ENCODE results near the gene NES. TPM values are rescaled to one million over a fixed set of nuclear protein-coding genes. Genes with fewer than 3 reads are reported as not detected.

NES gene
- total RNA-seq, 1 donor from 2014 or later: 32.9 TPM

DNA sequence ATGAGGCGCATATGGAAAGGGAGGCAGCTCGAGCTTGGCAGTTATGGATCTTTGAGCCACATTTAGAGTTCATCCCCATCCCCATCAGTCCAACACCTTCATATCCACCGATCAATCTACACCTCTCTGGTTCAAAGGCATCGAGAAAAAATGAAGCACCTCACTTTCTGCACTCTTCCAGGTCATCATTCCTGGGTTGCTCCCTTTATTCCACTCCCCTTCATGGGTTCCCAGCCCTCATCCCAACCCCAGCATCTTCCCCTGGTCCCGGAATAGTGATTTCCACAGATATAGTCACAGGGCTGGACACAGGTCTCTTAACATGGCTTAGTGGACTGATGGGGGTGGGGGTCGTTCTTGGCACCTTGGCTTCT, 57.6 kb downstream of the NES start:
- DNase-seq (ENCODE audit: low read depth in 2 of 2): no peak

DNA sequence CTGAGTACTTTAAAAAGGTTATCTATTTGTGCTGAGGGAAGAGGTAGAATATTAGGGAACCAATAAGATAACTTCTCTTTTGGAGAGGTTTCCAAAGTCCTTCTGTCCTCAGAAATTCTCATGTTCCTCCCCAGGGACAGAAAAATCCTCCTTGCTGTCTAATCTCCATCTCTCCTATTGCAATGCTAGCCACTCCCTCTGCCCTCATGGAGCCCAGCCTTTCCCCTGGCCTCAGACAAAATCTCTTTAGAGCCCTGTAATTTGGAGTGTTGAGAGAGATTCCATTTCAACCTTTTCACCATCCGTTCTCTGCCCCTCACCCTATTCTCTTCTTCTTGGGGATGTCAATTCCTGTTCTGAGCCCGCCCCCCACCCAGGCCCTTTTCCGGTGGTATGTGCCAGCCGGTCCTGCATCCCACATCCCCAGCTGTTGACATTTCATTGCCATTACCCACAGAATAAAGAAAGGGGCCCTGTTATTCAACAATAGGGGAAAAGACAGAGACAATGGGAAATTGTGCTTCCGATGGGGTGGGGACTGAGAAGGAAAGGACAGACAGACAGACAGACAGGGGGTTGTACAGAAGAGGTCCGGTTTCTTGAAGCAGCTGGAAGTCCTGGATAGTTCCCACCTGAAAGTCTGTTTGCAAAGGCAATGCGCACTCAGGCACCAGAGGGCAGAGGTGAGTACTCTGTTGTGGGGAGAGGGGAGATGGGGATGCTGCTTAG, 58.2 kb downstream of the NES start, which contains the start of gene HAPLN2:
Gene HAPLN2, plus strand, starts transcription at position 563 of the 729 bp plus-strand sequence. CDS start 4,076 bp downstream, outside the sequence.
- DNase-seq (ENCODE audit: low read depth in 2 of 2): peak; percentile 34 to 36

Other genes with a start within 250 kb of the NES start
- 3.7 and 4.4 TPM in 2 replicates for gene MEF2D, start 176.6 kb downstream of the NES start, total RNA-seq
- gene IQGAP3, start 104.8 kb downstream of the NES start, total RNA-seq: 3.0 and 7.0 TPM in 2 replicates
- not detected in 2 replicates for gene TTC24, start 97.7 kb downstream of the NES start, total RNA-seq
- 56.2 and 58.5 TPM in 2 replicates for gene NAXE, start 85.6 kb downstream of the NES start, total RNA-seq
- gene GPATCH4, start 75.9 kb downstream of the NES start, total RNA-seq: 8.9 and 9.9 TPM in 2 replicates
- not detected in 2 replicates for gene HAPLN2, start 58.0 kb downstream of the NES start, total RNA-seq
- gene BCAN, start 35.3 kb downstream of the NES start, total RNA-seq: not detected in 2 replicates
- gene CRABP2, start 28.2 kb upstream of the NES start, total RNA-seq: not detected in 2 replicates
- gene METTL25B, start 51.1 kb upstream of the NES start, total RNA-seq: 6.5 and 18.3 TPM in 2 replicates
- gene ISG20L2, start 51.4 kb upstream of the NES start, total RNA-seq: 4.4 and 6.3 TPM in 2 replicates
- 40.3 TPM in 2 replicates for gene MRPL24, start 63.7 kb upstream of the NES start, total RNA-seq
- gene HDGF, start 74.3 kb upstream of the NES start, total RNA-seq: 88.5 and 94.4 TPM in 2 replicates
- gene PRCC, start 90.1 kb upstream of the NES start, total RNA-seq: 6.8 and 9.3 TPM in 2 replicates
- gene SH2D2A, start 139.4 kb upstream of the NES start, total RNA-seq: under 0.01 TPM in 1 of 2 replicates, not detected in the other
- gene INSRR, start 181.7 kb upstream of the NES start, total RNA-seq: not detected in 2 replicates
- not detected in 2 replicates for gene NTRK1, start 183.5 kb upstream of the NES start, total RNA-seq
- 10.2 and 16.3 TPM in 2 replicates for gene PEAR1, start 216.3 kb upstream of the NES start, total RNA-seq
- gene LRRC71, start 243.2 kb upstream of the NES start, total RNA-seq: under 0.01 TPM in 2 replicates

Data from lung microvascular endothelial cell (primary cell).